Mesodermal cell (in vitro differentiated cells): ENCODE results near the gene SOCS1.

Experiments
- H3K27ac ChIP-seq: 2 replicates; pipeline ENCODE4 v1.7.0; 2013; ENCODE audit warnings: mild to moderate bottlenecking, low read depth, low read length, moderate library complexity; ENCODE audit not compliant: severe bottlenecking
- H3K36me3 ChIP-seq: 2 replicates; pipeline ENCODE4 v1.7.1; 2013; ENCODE audit warnings: mild to moderate bottlenecking, low read length, moderate library complexity; ENCODE audit not compliant: control insufficient read depth, insufficient read depth
- H3K4me1 ChIP-seq: one replicate; pipeline ENCODE4 v1.7.1; 2013; ENCODE audit warnings: mild to moderate bottlenecking, low read length; ENCODE audit not compliant: insufficient read depth, control insufficient read depth, poor library complexity, severe bottlenecking
- H3K4me3 ChIP-seq: 2 replicates; pipeline ENCODE4 v1.7.0; 2013; ENCODE audit warnings: low read length, control low read depth, mild to moderate bottlenecking; ENCODE audit not compliant: insufficient read depth, poor library complexity, severe bottlenecking; ENCODE audit errors: extremely low read depth
- H3K9me3 ChIP-seq: 2 replicates; pipeline ENCODE4 v1.7.1; 2013; ENCODE audit warnings: mild to moderate bottlenecking, low read length, moderate library complexity; ENCODE audit not compliant: control insufficient read depth
- WGBS, 2 experiments: methylation state at CpG; one replicate each; pipeline ENCODE4 v1.1.5; 2013; ENCODE audit warnings: missing lambda C conversion rate in 2 of 2; ENCODE audit not compliant: insufficient coverage in 2 of 2; 5-methylcytosine and 5-hydroxymethylcytosine counted together

SOCS1 gene

DNA sequence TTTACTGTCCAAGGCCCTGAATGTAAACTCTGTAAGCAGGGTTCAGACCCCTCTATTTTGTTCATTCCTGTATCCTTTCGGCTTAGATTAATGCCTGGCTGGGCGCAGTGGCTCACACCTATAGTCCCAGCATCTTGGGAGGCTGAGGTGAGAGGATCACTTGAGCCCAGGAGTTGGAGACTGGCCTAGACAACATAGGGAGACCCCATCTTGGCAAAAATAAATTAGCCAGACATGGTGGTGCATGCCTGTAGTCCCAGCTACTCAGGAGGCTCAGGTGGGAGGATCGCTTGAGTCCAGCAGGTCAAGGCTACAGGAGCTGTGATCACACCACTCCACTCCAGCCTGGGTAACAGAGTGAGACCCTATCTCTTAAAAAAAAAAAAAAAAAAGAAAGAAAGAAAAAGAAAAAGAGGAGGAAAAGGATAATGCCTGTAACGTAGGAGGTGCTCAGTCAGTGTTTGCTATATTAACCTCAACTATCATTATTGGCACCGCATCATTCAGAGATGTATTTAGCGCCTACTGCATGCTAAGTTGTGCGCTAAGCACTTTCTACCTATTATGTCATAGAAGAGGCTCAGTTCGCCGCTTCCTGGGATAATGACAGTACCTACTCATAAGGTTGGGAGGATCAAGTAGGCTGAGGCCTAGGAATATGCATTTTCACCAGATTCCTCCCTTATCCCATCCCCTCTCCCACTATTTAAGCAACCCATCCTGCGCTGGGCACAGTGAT is 5.0 kb downstream of the SOCS1 start:
- Histone ChIP-seq H3K9me3 (no peaks in the 10 kb centered on the region), H3K4me3 (no peak overlapping the region), H3K4me1 (peaks cover 8% of the 10 kb centered on the region), H3K36me3 (peaks cover 10% of the 10 kb centered on the region), H3K27ac (no peak overlapping the region)
- WGBS, 2 experiments, result 95% methylated on average over 4 to 8 of the region's 10 CpGs

GRCh38 chr16:11250091-11250785 is 5.8 kb downstream of the SOCS1 start:
- no peak overlapping the region for H3K27ac ChIP-seq
- H3K9me3 ChIP-seq, result no peaks in the 10 kb centered on the region
- peaks cover 8% of the 10 kb centered on the region for H3K4me1 ChIP-seq
- 83 to 89% methylated on average over 14 to 15 of the region's 16 CpGs for WGBS, 2 experiments
- peaks cover 10% of the 10 kb centered on the region for H3K36me3 ChIP-seq
- H3K4me3 ChIP-seq, result no peak overlapping the region

DNA sequence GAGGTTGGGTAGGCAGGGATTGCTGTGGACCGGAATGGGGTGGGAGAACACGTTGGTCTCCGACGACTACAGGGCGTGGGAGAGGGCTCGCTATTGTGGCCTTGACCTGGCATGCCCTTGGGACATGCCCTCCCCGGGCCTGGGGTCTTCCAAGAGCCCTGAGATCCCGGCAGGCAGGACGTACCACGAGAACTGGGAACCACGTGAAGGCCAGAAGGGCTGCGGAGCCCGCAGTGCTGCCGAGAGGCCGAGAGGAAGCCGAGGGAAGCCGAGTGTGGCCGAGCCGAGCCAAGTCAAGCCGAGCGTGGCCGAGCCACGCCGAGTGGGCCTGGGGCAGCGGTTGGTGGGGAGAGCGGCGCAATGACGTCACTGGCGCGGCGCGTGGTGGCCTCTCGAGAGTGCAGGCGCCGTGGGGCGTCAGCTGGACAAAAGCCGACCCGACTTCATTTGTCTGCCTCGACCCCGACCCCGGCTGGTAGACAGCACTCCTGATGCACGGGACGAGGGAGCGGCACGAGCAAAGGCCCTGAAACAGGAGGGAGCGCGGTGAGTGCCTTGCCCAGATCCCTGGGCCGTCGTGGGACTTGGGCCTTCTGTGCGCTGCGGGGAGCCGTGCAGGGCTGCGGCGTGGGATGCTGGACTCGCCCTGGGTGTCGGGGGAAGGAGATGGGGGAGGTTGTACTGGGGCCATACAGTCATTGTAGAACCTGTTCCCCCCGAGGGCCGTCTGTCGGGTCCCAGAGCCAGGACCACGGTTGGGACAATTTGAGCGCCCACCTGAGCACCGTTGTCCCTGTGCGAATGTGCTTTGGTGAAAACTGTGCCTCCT is 6.6 kb downstream of the SOCS1 start:
- H3K27ac ChIP-seq, result no peak overlapping the region
- no peaks in the 10 kb centered on the region for H3K9me3 ChIP-seq
- 96 to 97% methylated on average over 61 to 63 of the region's 63 CpGs for WGBS, 2 experiments
- peaks cover 8% of the 10 kb centered on the region for H3K36me3 ChIP-seq
- H3K4me1 ChIP-seq, result peaks cover 8% of the 10 kb centered on the region
- H3K4me3 ChIP-seq, result no peak overlapping the region

- 97 to 98% methylated on average over 7 to 8 of the region's 8 CpGs for WGBS, 2 experiments
- peaks cover under 1% of the 10 kb centered on the region for H3K4me1 ChIP-seq
- no peaks in the 10 kb centered on the region for H3K9me3 ChIP-seq
- H3K36me3 ChIP-seq, result peaks cover 6% of the 10 kb centered on the region
- H3K27ac ChIP-seq, result no peak overlapping the region
- no peak overlapping the region for H3K4me3 ChIP-seq
These were observed 7.9 kb downstream of the SOCS1 start for GRCh38 chr16:11248133-11248532.

GRCh38 chr16:11245988-11246387 is 10.0 kb downstream of the SOCS1 start:
- Histone ChIP-seq H3K9me3 (no peaks in the 10 kb centered on the region), H3K36me3 (no peaks in the 10 kb centered on the region), H3K4me1 (no peaks in the 10 kb centered on the region), H3K27ac (no peak overlapping the region), H3K4me3 (no peak overlapping the region)

GRCh38 chr16:11245222-11245737 is 10.7 kb downstream of the SOCS1 start:
- H3K4me1 ChIP-seq, result no peaks in the 10 kb centered on the region
- WGBS, 2 experiments, result 92 to 95% methylated on average over 5 of the region's 5 CpGs
- H3K27ac ChIP-seq, result no peak overlapping the region
- H3K4me3 ChIP-seq, result no peak overlapping the region
- H3K36me3 ChIP-seq, result no peaks in the 10 kb centered on the region
- H3K9me3 ChIP-seq, result no peaks in the 10 kb centered on the region

DNA sequence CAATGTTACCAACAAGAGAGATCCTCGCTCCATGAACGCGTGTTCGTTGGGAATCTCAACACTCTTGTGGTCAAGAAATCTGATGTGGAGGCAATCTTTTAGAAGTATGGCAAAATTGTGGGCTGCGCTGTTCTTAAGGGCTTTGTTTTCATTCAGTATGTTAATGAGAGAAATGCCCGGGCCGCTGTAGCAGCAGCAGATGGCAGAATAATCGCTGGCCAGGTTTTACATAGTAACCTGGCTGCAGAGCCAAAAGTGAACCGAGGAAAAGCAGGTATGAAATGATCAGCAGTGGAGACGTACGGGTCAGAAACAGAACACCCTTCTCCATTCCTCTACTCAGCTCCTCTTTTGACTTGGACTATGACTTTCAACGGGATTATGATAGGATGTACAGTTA is 13.3 kb downstream of the SOCS1 start:
- no peak overlapping the region for H3K4me3 ChIP-seq
- no peaks in the 10 kb centered on the region for H3K4me1 ChIP-seq
- no peak overlapping the region for H3K27ac ChIP-seq
- WGBS, 2 experiments, result 91 to 94% methylated on average over 10 of the region's 12 CpGs
- no peaks in the 10 kb centered on the region for H3K36me3 ChIP-seq
- no peaks in the 10 kb centered on the region for H3K9me3 ChIP-seq

GRCh38 chr16:11241480-11242204 is 14.4 kb downstream of the SOCS1 start:
- H3K27ac ChIP-seq, result no peak overlapping the region
- no peaks in the 10 kb centered on the region for H3K36me3 ChIP-seq
- 88 to 97% methylated on average over 2 of the region's 5 CpGs for WGBS, 2 experiments
- no peaks in the 10 kb centered on the region for H3K4me1 ChIP-seq
- no peaks in the 10 kb centered on the region for H3K9me3 ChIP-seq
- no peak overlapping the region for H3K4me3 ChIP-seq

DNA sequence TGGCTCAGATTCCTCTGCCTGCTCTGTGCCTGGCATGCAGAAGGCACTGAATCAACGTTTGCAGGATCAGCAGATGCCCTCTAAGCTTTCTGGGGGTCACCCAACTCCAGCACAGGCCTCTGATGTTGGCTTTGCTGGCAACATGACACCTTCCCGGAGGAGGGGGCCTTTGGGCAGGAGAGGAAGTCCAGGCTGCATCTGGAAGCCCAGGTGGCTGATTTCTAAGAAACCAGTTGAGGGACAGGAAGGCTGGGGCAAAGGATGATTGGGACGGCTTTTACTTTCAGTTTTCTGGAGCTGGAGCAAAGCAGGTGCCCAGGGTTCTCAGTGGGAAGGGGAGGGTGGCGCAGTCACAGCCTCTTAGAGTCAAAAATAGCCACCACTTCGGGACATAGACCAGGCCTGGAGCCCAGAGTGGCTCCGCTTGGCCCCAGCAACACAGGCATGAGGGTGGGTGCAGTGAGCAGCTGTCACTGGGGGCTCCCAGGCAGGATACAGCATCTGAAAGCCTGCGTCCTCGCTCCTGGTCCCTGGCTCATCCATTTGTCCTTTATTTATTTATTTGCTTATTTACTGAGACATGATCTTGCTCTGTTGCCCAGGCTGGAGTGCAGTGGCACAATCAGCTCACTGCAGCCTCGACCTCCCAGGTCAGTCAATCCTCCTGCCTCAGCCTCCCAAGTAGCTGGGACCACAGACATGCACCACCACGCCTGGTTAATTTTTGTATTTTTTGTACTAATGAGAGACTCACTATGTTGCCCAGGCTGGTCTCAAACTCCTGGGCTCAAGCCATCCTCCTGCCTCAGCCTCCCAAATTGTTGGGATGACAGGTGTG is 15.1 kb downstream of the SOCS1 start:
- Histone ChIP-seq H3K9me3 (no peaks in the 10 kb centered on the region), H3K27ac (no peak overlapping the region), H3K36me3 (no peaks in the 10 kb centered on the region), H3K4me3 (no peak overlapping the region), H3K4me1 (no peaks in the 10 kb centered on the region)
- WGBS, 2 experiments, result 87% methylated on average over 7 to 8 of the region's 10 CpGs
